ENCODE data around the gene VWA5B1.
"Not testable (repeated sequence)": the region's sequence is repeated elsewhere in the genome, so short reads cannot be mapped to it uniquely, and the experiment has no call there.

VWA5B1 gene

DNA sequence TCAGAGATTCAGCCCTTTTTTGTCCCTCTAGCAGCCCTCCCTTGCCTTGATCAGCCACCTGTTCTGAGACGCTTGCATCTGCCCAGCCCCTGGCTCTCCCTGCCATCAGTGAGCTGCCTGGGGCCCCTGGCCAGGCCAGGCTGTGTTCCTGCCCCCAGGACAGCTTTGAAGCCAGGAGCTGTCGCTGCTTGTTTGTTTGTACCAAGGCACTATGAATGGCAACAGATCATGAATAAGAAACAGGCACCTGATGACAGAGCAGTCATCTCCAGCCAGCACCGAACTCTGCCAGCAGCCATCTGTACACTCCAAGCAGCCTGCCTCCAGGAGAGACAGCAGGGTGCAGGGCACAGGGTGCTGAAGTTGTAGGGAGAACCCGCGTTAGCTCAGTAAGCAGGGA, 8.1 kb upstream of the VWA5B1 start:
- Histone ChIP-seq H3K27ac (ENCODE audit: low read depth, low read length) (no peak overlapping the region), H2BK5ac (ENCODE audit: low read length) (no peak overlapping the region), H3K4me2 (ENCODE audit: low read length) (no peak overlapping the region), H4K5ac (ENCODE audit: low read length) (no peak overlapping the region), H3K23ac (ENCODE audit: low read length) (no peak overlapping the region), H2BK15ac (replicated peaks; ENCODE audit: low read depth) (no peak overlapping the region), H3K36me3 (ENCODE audit: control insufficient read depth, insufficient read depth, low read length) (no peaks in the 10 kb centered on the region), H2BK120ac (ENCODE audit: low read depth, low read length) (no peak overlapping the region), H3K27me3 (ENCODE audit: insufficient read depth, low read length, poor library complexity) (no peaks in the 10 kb centered on the region), H2AK5ac (ENCODE audit: low read length) (no peak overlapping the region), H3K4me1 (ENCODE audit: control insufficient read depth, low read depth, low read length) (peaks cover 13% of the 10 kb centered on the region), H3K4me3 (ENCODE audit: low read length) (no peak overlapping the region), H4K8ac (ENCODE audit: low read depth, low read length) (no peak overlapping the region), H3K56ac (ENCODE audit: low read length) (no peak overlapping the region), H3K9ac (ENCODE audit: low read length) (no peak overlapping the region), H3K4ac (ENCODE audit: low read depth, low read length) (no peak overlapping the region), H3K79me2 (ENCODE audit: control insufficient read depth, insufficient read depth, low read length) (no peaks in the 10 kb centered on the region), H3K79me1 (ENCODE audit: low read length) (no peaks in the 10 kb centered on the region), H3K18ac (ENCODE audit: low read length) (no peak overlapping the region)
- DNase-seq, result no peak
- no CpG with 5 or more reads among the region's 5 CpGs for WGBS (ENCODE audit: extremely low coverage, insufficient coverage, low lambda C conversion rate)

GRCh38 chr1:20284046-20284445, 6.6 kb upstream of the VWA5B1 start:
- Histone ChIP-seq H2BK5ac (ENCODE audit: low read length) (no peak overlapping the region), H3K56ac (ENCODE audit: low read length) (no peak overlapping the region), H3K36me3 (ENCODE audit: control insufficient read depth, insufficient read depth, low read length) (no peaks in the 10 kb centered on the region), H3K27me3 (ENCODE audit: insufficient read depth, low read length, poor library complexity) (no peaks in the 10 kb centered on the region), H3K9ac (ENCODE audit: low read length) (no peak overlapping the region), H3K79me1 (ENCODE audit: low read length) (no peaks in the 10 kb centered on the region), H2AK5ac (ENCODE audit: low read length) (no peak overlapping the region), H3K18ac (ENCODE audit: low read length) (no peak overlapping the region), H3K27ac (ENCODE audit: low read depth, low read length) (no peak overlapping the region), H3K4ac (ENCODE audit: low read depth, low read length) (no peak overlapping the region), H3K4me1 (ENCODE audit: control insufficient read depth, low read depth, low read length) (peaks cover 9% of the 10 kb centered on the region), H3K4me2 (ENCODE audit: low read length) (no peak overlapping the region), H2BK120ac (ENCODE audit: low read depth, low read length) (no peak overlapping the region), H4K5ac (ENCODE audit: low read length) (no peak overlapping the region), H4K8ac (ENCODE audit: low read depth, low read length) (no peak overlapping the region), H3K23ac (ENCODE audit: low read length) (no peak overlapping the region), H3K79me2 (ENCODE audit: control insufficient read depth, insufficient read depth, low read length) (no peaks in the 10 kb centered on the region), H2BK15ac (replicated peaks; ENCODE audit: low read depth) (no peak overlapping the region), H3K4me3 (ENCODE audit: low read length) (no peak overlapping the region)
- no CpG with 5 or more reads among the region's 2 CpGs for WGBS (ENCODE audit: extremely low coverage, insufficient coverage, low lambda C conversion rate)
- DNase-seq, result no peak

GRCh38 chr1:20284625-20285024, 6.0 kb upstream of the VWA5B1 start:
- Histone ChIP-seq H4K5ac (ENCODE audit: low read length) (no peak overlapping the region), H4K8ac (ENCODE audit: low read depth, low read length) (no peak overlapping the region), H3K9ac (ENCODE audit: low read length) (no peak overlapping the region), H2BK15ac (replicated peaks; ENCODE audit: low read depth) (no peak overlapping the region), H3K56ac (ENCODE audit: low read length) (no peak overlapping the region), H2BK120ac (ENCODE audit: low read depth, low read length) (no peak overlapping the region), H3K27me3 (ENCODE audit: insufficient read depth, low read length, poor library complexity) (no peaks in the 10 kb centered on the region), H3K79me1 (ENCODE audit: low read length) (no peaks in the 10 kb centered on the region), H3K79me2 (ENCODE audit: control insufficient read depth, insufficient read depth, low read length) (no peaks in the 10 kb centered on the region), H3K27ac (ENCODE audit: low read depth, low read length) (no peak overlapping the region), H2AK5ac (ENCODE audit: low read length) (no peak overlapping the region), H3K4me2 (ENCODE audit: low read length) (no peak overlapping the region), H3K4me3 (ENCODE audit: low read length) (no peak overlapping the region), H2BK5ac (ENCODE audit: low read length) (no peak overlapping the region), H3K4me1 (ENCODE audit: control insufficient read depth, low read depth, low read length) (peaks cover 3% of the 10 kb centered on the region), H3K18ac (ENCODE audit: low read length) (no peak overlapping the region), H3K36me3 (ENCODE audit: control insufficient read depth, insufficient read depth, low read length) (no peaks in the 10 kb centered on the region), H3K4ac (ENCODE audit: low read depth, low read length) (no peak overlapping the region), H3K23ac (ENCODE audit: low read length) (no peak overlapping the region)
- DNase-seq, result no peak
- whole genome bisulfite sequencing (ENCODE audit: extremely low coverage, insufficient coverage, low lambda C conversion rate), result no CpG with 5 or more reads among the region's 3 CpGs

DNA sequence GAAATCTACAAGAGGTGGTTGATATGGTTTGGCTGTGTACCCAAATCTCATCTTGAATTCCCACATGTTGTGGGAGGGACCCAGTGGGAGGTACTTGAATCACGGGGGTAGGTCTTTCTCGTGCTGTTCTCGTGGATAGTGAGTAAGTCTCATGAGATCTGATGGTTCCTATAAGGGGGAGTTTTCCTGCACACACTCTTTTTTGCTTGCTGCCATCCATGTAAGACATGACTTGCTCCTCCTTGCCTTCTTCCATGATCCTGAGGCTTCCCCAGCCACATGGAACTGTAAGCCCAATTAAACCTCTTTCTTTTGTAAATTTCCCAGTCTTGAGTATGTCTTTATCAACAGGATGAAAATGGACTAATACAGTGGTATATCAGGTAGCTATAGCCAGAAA, 5.2 kb upstream of the VWA5B1 start:
- Histone ChIP-seq H2BK15ac (replicated peaks; ENCODE audit: low read depth) (no peak overlapping the region), H3K79me1 (ENCODE audit: low read length) (no peaks in the 10 kb centered on the region), H3K4me3 (ENCODE audit: low read length) (no peak overlapping the region), H3K4ac (ENCODE audit: low read depth, low read length) (no peak overlapping the region), H4K5ac (ENCODE audit: low read length) (no peak overlapping the region), H3K4me1 (ENCODE audit: control insufficient read depth, low read depth, low read length) (peaks cover 5% of the 10 kb centered on the region), H3K9ac (ENCODE audit: low read length) (no peak overlapping the region), H2BK5ac (ENCODE audit: low read length) (no peak overlapping the region), H3K27ac (ENCODE audit: low read depth, low read length) (no peak overlapping the region), H2BK120ac (ENCODE audit: low read depth, low read length) (no peak overlapping the region), H3K79me2 (ENCODE audit: control insufficient read depth, insufficient read depth, low read length) (no peaks in the 10 kb centered on the region), H3K18ac (ENCODE audit: low read length) (no peak overlapping the region), H3K23ac (ENCODE audit: low read length) (no peak overlapping the region), H3K27me3 (ENCODE audit: insufficient read depth, low read length, poor library complexity) (no peaks in the 10 kb centered on the region), H2AK5ac (ENCODE audit: low read length) (no peak overlapping the region), H3K4me2 (ENCODE audit: low read length) (no peak overlapping the region), H3K36me3 (ENCODE audit: control insufficient read depth, insufficient read depth, low read length) (no peaks in the 10 kb centered on the region), H3K56ac (ENCODE audit: low read length) (no peak overlapping the region), H4K8ac (ENCODE audit: low read depth, low read length) (no peak overlapping the region)
- WGBS (ENCODE audit: extremely low coverage, insufficient coverage, low lambda C conversion rate), result no CpG with 5 or more reads among the region's 3 CpGs
- DNase-seq, result no peak

DNA sequence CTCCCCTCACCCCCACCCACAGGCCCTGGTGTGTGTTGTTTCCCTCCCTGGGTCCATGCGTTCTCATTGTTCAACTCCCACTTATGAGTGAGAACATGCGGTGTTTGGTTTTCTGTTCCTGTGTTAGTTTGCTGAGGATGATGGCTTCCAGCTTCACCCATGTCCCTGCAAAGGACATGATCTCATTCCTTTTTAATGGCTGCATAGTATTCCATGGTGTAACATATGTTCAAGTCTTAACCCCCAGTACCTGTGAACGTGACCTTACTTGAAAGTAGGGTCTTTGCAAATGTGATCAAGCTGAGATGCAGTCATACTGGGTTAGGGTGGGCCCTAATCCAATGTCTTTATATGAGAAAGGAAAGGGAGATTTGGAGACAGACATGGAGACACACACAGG, 3.0 kb upstream of the VWA5B1 start:
- H3K56ac ChIP-seq (ENCODE audit: low read length); H3K27ac ChIP-seq (ENCODE audit: low read depth, low read length); H2AK5ac ChIP-seq (ENCODE audit: low read length); H3K4me2 ChIP-seq (ENCODE audit: low read length); H3K36me3 ChIP-seq (ENCODE audit: control insufficient read depth, insufficient read depth, low read length); H3K18ac ChIP-seq (ENCODE audit: low read length); H2BK15ac ChIP-seq (replicated peaks; ENCODE audit: low read depth); H3K27me3 ChIP-seq (ENCODE audit: insufficient read depth, low read length, poor library complexity); H3K79me1 ChIP-seq (ENCODE audit: low read length); H3K23ac ChIP-seq (ENCODE audit: low read length); H3K79me2 ChIP-seq (ENCODE audit: control insufficient read depth, insufficient read depth, low read length); DNase-seq; H3K4ac ChIP-seq (ENCODE audit: low read depth, low read length); H3K4me1 ChIP-seq (ENCODE audit: control insufficient read depth, low read depth, low read length); H3K9ac ChIP-seq (ENCODE audit: low read length); H4K8ac ChIP-seq (ENCODE audit: low read depth, low read length); H2BK5ac ChIP-seq (ENCODE audit: low read length); H3K4me3 ChIP-seq (ENCODE audit: low read length); H2BK120ac ChIP-seq (ENCODE audit: low read depth, low read length); H4K5ac ChIP-seq (ENCODE audit: low read length): not testable (repeated sequence)
- no CpG with 5 or more reads among the region's 3 CpGs for WGBS (ENCODE audit: extremely low coverage, insufficient coverage, low lambda C conversion rate)

DNA sequence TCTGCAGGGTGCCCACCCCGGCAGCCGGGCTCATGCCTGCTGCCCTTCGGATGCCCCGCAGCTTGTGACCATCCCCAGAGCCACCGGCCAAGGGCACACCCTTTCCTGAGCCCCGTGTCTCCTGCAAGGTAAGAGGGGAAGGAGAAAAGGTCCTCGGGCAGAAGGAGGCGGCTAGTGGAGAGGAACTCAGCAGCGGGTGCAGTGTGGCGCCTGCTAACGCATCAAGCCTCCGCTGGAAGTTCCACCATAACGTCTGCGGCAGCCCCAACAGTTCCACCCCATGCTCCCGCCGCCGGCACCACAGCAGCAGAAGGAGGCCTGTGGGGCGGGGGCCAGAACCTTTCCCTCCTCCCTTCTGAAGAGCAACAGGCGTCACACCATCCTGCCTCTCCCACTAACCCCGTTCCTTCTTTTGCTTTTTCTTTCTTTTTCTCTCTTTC, 990 bp downstream of the VWA5B1 start:
- no peaks in the 10 kb centered on the region for H3K79me1 ChIP-seq (ENCODE audit: low read length)
- WGBS (ENCODE audit: extremely low coverage, insufficient coverage, low lambda C conversion rate), result no CpG with 5 or more reads among the region's 20 CpGs
- H3K79me2 ChIP-seq (ENCODE audit: control insufficient read depth, insufficient read depth, low read length), result no peaks in the 10 kb centered on the region
- H3K4me3 ChIP-seq (ENCODE audit: low read length), result no peak overlapping the region
- H4K8ac ChIP-seq (ENCODE audit: low read depth, low read length), result no peak overlapping the region
- H3K4me2 ChIP-seq (ENCODE audit: low read length), result no peak overlapping the region
- no peak overlapping the region for H2BK5ac ChIP-seq (ENCODE audit: low read length)
- H3K36me3 ChIP-seq (ENCODE audit: control insufficient read depth, insufficient read depth, low read length), result no peaks in the 10 kb centered on the region
- H3K27ac ChIP-seq (ENCODE audit: low read depth, low read length), result no peak overlapping the region
- DNase-seq, result no peak
- no peak overlapping the region for H3K4ac ChIP-seq (ENCODE audit: low read depth, low read length)
- peaks cover 5% of the 10 kb centered on the region for H3K4me1 ChIP-seq (ENCODE audit: control insufficient read depth, low read depth, low read length)
- no peak overlapping the region for H4K5ac ChIP-seq (ENCODE audit: low read length)
- peaks cover 4% of the 10 kb centered on the region for H3K27me3 ChIP-seq (ENCODE audit: insufficient read depth, low read length, poor library complexity)
- H3K56ac ChIP-seq (ENCODE audit: low read length), result no peak overlapping the region
- no peak overlapping the region for H3K23ac ChIP-seq (ENCODE audit: low read length)
- no peak overlapping the region for H2BK120ac ChIP-seq (ENCODE audit: low read depth, low read length)
- no peak overlapping the region for H2AK5ac ChIP-seq (ENCODE audit: low read length)
- no peak overlapping the region for H3K18ac ChIP-seq (ENCODE audit: low read length)
- no peak overlapping the region for H2BK15ac ChIP-seq (replicated peaks; ENCODE audit: low read depth)
- no peak overlapping the region for H3K9ac ChIP-seq (ENCODE audit: low read length)
